H1 (cell line): ENCODE measurements around the gene GOSR1. TPM values are rescaled to one million over a fixed set of nuclear protein-coding genes. Genes with fewer than 3 reads are reported as not detected.

Experiments used
- CTCF ChIA-PET: fragments of 300-600 bp; sonication (Branson Sonifier 250); formaldehyde crosslinking; loops from one replicate; lab custom pipeline; 2021; ENCODE audit not compliant: partially characterized antibody; lab: Charles Lee
- POLR2A ChIA-PET: fragments of 300-600 bp; sonication (Branson Sonifier 250); formaldehyde crosslinking; loops from one replicate; lab custom pipeline; 2021; ENCODE audit warnings: inconsistent platforms; ENCODE audit not compliant: partially characterized antibody; lab: Charles Lee
- DNase-seq, 2 experiments: peaks; one replicate each; pipeline versions ENCODE4 v3.0.0 to v3.0.0-alpha.2; 2010 to 2022; ENCODE audit warnings: low spot score in 2 of 2, low read depth in 1 of 2, mixed read lengths in 1 of 2
- FAIRE-seq: peaks from 2 replicates; lab custom pipeline; 2011; peaks lifted over from hg19 to GRCh38; lab: Jason Lieb, UNC
- H2AFZ ChIP-seq: 2 replicates; pipeline ENCODE4 v1.8.1; 2012; ENCODE audit warnings: low read length, inconsistent platforms
- H2AK5ac ChIP-seq: 2 replicates; pipeline ENCODE4 v1.6.1; 2013; ENCODE audit warnings: low read depth, low read length
- H2BK120ac ChIP-seq: replicated peaks from 2 replicates; pipeline ENCODE3; 2013; ENCODE audit warnings: low read depth, low read length, inconsistent platforms
- H2BK12ac ChIP-seq: 2 replicates; pipeline ENCODE4 v1.6.1; 2013; ENCODE audit warnings: low read depth, low read length
- H2BK15ac ChIP-seq: 2 replicates; pipeline ENCODE4 v1.6.1; 2013; ENCODE audit warnings: low read length
- H2BK20ac ChIP-seq: 2 replicates; pipeline ENCODE4 v1.6.1; 2013; ENCODE audit warnings: low read length
- H2BK5ac ChIP-seq: 2 replicates; pipeline ENCODE4 v1.6.1; 2013; ENCODE audit warnings: low read depth, low read length
- H3K14ac ChIP-seq: 2 replicates; pipeline ENCODE4 v1.6.1; 2013; ENCODE audit warnings: inconsistent platforms; ENCODE audit not compliant: insufficient read length
- H3K18ac ChIP-seq: 2 replicates; pipeline ENCODE4 v1.6.1; 2013; ENCODE audit warnings: low read length; ENCODE audit errors: extremely low read depth
- H3K23ac ChIP-seq: 2 replicates; pipeline ENCODE4 v1.6.1; 2013; ENCODE audit warnings: inconsistent platforms; ENCODE audit not compliant: insufficient read length
- H3K23me2 ChIP-seq: 2 replicates; pipeline ENCODE4 v1.6.1; 2013; ENCODE audit warnings: low read depth, low read length
- H3K27ac ChIP-seq: 2 replicates; pipeline ENCODE4 v1.6.1; 2011; ENCODE audit warnings: low read depth, low read length, inconsistent platforms
- H3K27me3 ChIP-seq, 4 experiments: replicated peaks in 1 of 4; 1 replicate in 1 of 4; 2 replicates in 3 of 4; pipeline versions ENCODE4 v1.6.1 to v1.8.1; 2011 to 2013; ENCODE audit warnings: low read length in 3 of 4, mild to moderate bottlenecking in 3 of 4, inconsistent platforms in 2 of 4, mixed read lengths in 2 of 4, moderate library complexity in 1 of 4; ENCODE audit not compliant: control insufficient read depth in 3 of 4, insufficient read depth in 3 of 4; ENCODE audit errors: extremely low read depth in 1 of 4
- H3K36me3 ChIP-seq, 4 experiments: 2 replicates each; pipeline versions ENCODE4 v1.6.1 to v1.8.1; 2011 to 2013; ENCODE audit warnings: mild to moderate bottlenecking in 4 of 4, low read length in 3 of 4, moderate library complexity in 2 of 4, control low read depth in 1 of 4, inconsistent platforms in 1 of 4; ENCODE audit not compliant: insufficient read depth in 4 of 4, control insufficient read depth in 2 of 4
- H3K4ac ChIP-seq: replicated peaks from 2 replicates; pipeline ENCODE3; 2013; ENCODE audit warnings: low read length, low read depth, mixed read lengths, inconsistent platforms; ENCODE audit not compliant: insufficient read length
- H3K4me1 ChIP-seq, 4 experiments: replicated peaks in 1 of 4; 1 replicate in 1 of 4; 2 replicates in 3 of 4; pipeline versions ENCODE4 v1.6.1 to v1.8.1; 2011 to 2013; ENCODE audit warnings: low read length in 3 of 4, inconsistent platforms in 2 of 4, mixed read lengths in 1 of 4; ENCODE audit not compliant: insufficient read depth in 4 of 4, control insufficient read depth in 3 of 4
- H3K4me2 ChIP-seq, 2 experiments: 2 replicates each; pipeline versions ENCODE4 v1.6.1 to v1.8.1; 2011 to 2013; ENCODE audit warnings: low read depth in 2 of 2, low read length in 2 of 2, control low read depth in 1 of 2, inconsistent platforms in 1 of 2, mild to moderate bottlenecking in 1 of 2; ENCODE audit not compliant: insufficient read depth in 1 of 2
- H3K4me3 ChIP-seq, 4 experiments: fragments of 200-600, 300-600 bp in 1 of 4; sonication (generic), shearing (Covaris generic), sonication (Bioruptor Twin) in 1 of 4; 2 replicates each; pipeline versions ENCODE4 v1.5.1 to v1.8.1; 2011 to 2016; ENCODE audit warnings: low read length in 4 of 4, low read depth in 3 of 4, control low read depth in 2 of 4, inconsistent platforms in 2 of 4, mild to moderate bottlenecking in 2 of 4, mixed read lengths in 1 of 4, moderate library complexity in 1 of 4; ENCODE audit not compliant: insufficient read depth in 2 of 4; ENCODE audit errors: extremely low read depth in 1 of 4
- H3K56ac ChIP-seq: replicated peaks from 2 replicates; pipeline ENCODE3; 2013; ENCODE audit warnings: low read depth, mild to moderate bottlenecking, mixed read lengths, low read length, inconsistent platforms; ENCODE audit not compliant: insufficient read length
- H3K79me1 ChIP-seq: 2 replicates; pipeline ENCODE4 v1.6.1; 2013; ENCODE audit warnings: low read depth, low read length, control low read depth
- H3K79me2 ChIP-seq, 2 experiments: 2 replicates each; pipeline versions ENCODE4 v1.6.1 to v1.8.1; 2012 to 2013; ENCODE audit warnings: low read length in 2 of 2, mild to moderate bottlenecking in 2 of 2, inconsistent platforms in 1 of 2; ENCODE audit not compliant: insufficient read depth in 2 of 2, control insufficient read depth in 1 of 2
- H3K9ac ChIP-seq, 4 experiments: replicated peaks in 1 of 4; 1 replicate in 1 of 4; 2 replicates in 3 of 4; pipeline versions ENCODE4 v1.6.1 to v1.8.1; 2011 to 2013; ENCODE audit warnings: low read depth in 3 of 4, low read length in 3 of 4, control low read depth in 2 of 4, mild to moderate bottlenecking in 2 of 4, moderate library complexity in 2 of 4, inconsistent platforms in 1 of 4; ENCODE audit errors: extremely low read depth in 1 of 4
- H3K9me3 ChIP-seq, 2 experiments: 2 replicates each; pipeline versions ENCODE4 v1.6.1 to v1.8.1; 2012 to 2013; ENCODE audit warnings: mild to moderate bottlenecking in 2 of 2, moderate library complexity in 2 of 2, control low read depth in 1 of 2, inconsistent platforms in 1 of 2, low read depth in 1 of 2, low read length in 1 of 2, mixed read lengths in 1 of 2; ENCODE audit not compliant: insufficient read depth in 2 of 2
- H4K20me1 ChIP-seq, 2 experiments: replicated peaks in 1 of 2; 2 replicates each; pipeline versions ENCODE3 to v1.8.1; 2011 to 2013; ENCODE audit warnings: inconsistent platforms in 2 of 2, low read length in 2 of 2, mild to moderate bottlenecking in 1 of 2; ENCODE audit not compliant: insufficient read depth in 2 of 2, control insufficient read depth in 1 of 2
- H4K5ac ChIP-seq: 2 replicates; pipeline ENCODE4 v1.6.1; 2013; ENCODE audit warnings: low read length, low read depth, mixed read lengths, inconsistent platforms; ENCODE audit not compliant: insufficient read length
- H4K8ac ChIP-seq: 2 replicates; pipeline ENCODE4 v1.8.0; 2013; ENCODE audit warnings: mild to moderate bottlenecking, moderate library complexity, low read length, inconsistent platforms; ENCODE audit not compliant: insufficient read depth; ENCODE audit errors: extremely low read depth
- H4K91ac ChIP-seq: replicated peaks from 2 replicates; pipeline ENCODE3; 2013; ENCODE audit warnings: low read length, mixed read lengths, inconsistent platforms; ENCODE audit not compliant: insufficient read length
- BRCA1 ChIP-seq: IDR thresholded peaks from 2 replicates; pipeline ENCODE4 v1.6.1; 2012; ENCODE audit warnings: low read depth, low read length, improper control_type of control experiment
- SAP30 ChIP-seq: fragments of 300-600 bp; sonication (generic); IDR thresholded peaks from 2 replicates; pipeline ENCODE4 v1.7.1; 2012; ENCODE audit warnings: low read length, moderate library complexity, mild to moderate bottlenecking, inconsistent platforms; ENCODE audit not compliant: insufficient read depth, insufficient replicate concordance
- SP1 ChIP-seq: IDR thresholded peaks from 2 replicates; pipeline ENCODE4 v1.6.1; 2011; ENCODE audit warnings: low read depth, low read length
- SRF ChIP-seq: IDR thresholded peaks from 2 replicates; pipeline ENCODE4 v1.6.1; 2011; ENCODE audit warnings: mild to moderate bottlenecking, low read depth, low read length, moderate library complexity
- WGBS, 2 experiments: shearing (Covaris generic) in 1 of 2; methylation state at CpG; one replicate each; pipeline versions ENCODE4 v1.1.6 to v1.1.7; 2013 to 2015; ENCODE audit warnings: low lambda C conversion rate in 2 of 2, mixed read lengths in 2 of 2, inconsistent platforms in 1 of 2, low coverage in 1 of 2, missing lambda C conversion rate in 1 of 2; ENCODE audit not compliant: insufficient replicate concordance in 2 of 2, insufficient coverage in 1 of 2, insufficient read length in 1 of 2; ENCODE audit errors: extremely low coverage in 1 of 2, missing lambda C conversion rate in 1 of 2; 5-methylcytosine and 5-hydroxymethylcytosine counted together
- polyA plus RNA-seq, 7 experiments: library from polyadenylated mRNA; depleted of rRNA in 3 of 7; stranded (reverse) in 5 of 7; unstranded in 2 of 7; fragments of >200 nt in 5 of 7; fragments of 200-250 nt in 2 of 7; gene quantifications; 1 replicate in 5 of 7; 2 replicates in 1 of 7; 4 replicates in 1 of 7; pipeline versions ENCODE4 v1.2.1 to v1.2.3, GENCODE V29; 2011 to 2013; ENCODE audit warnings: missing spikeins in 2 of 7, mixed read lengths in 2 of 7
- total RNA-seq: library from RNA; stranded (reverse); fragmentation: NEBNext Ultra II Directional; extraction: Animal tissue kit (Norgen Biotek cat#: 25700); gene quantifications from 2 replicates; pipeline ENCODE4 v1.2.1, GENCODE V29; 2021

The GOSR1 gene
- total and polyA plus RNA-seq, 2 of the 8 experiments (the other 6 are each of a cell fraction or from before 2014, with no cell fraction given): 9.2 to 43.3 TPM

GRCh38 chr17:30526401-30526800 is 49.2 kb downstream of the GOSR1 start:
- Histone ChIP-seq H3K4me2 (no peak overlapping the region), H4K20me1 (no peaks in the 10 kb centered on the region), H3K56ac (no peak overlapping the region), H3K9ac (no peak overlapping the region), H4K8ac (no peak overlapping the region), H3K4ac (no peak overlapping the region), H2AFZ (no peak overlapping the region), H2BK5ac (no peak overlapping the region), H4K91ac (no peak overlapping the region), H2BK12ac (no peak overlapping the region), H3K27me3 (no peaks in the 10 kb centered on the region), H3K4me3 (no peak overlapping the region), H2BK15ac (no peak overlapping the region), H3K23me2 (no peaks in the 10 kb centered on the region), H3K23ac (no peak overlapping the region), H3K27ac (no peak overlapping the region), H3K4me1 (no peaks in the 10 kb centered on the region), H3K79me1 (no peaks in the 10 kb centered on the region), H2BK120ac (no peak overlapping the region), H4K5ac (no peak overlapping the region), H2AK5ac (no peak overlapping the region), H3K36me3 (peaks cover 0 to 20% (median 11%) of the 10 kb centered on the region in 4 experiments; a peak in 7 of 8 replicates), H3K18ac (no peak overlapping the region), H2BK20ac (no peak overlapping the region), H3K79me2 (no peaks in the 10 kb centered on the region), H3K9me3 (peaks cover 8 to 17% of the 10 kb centered on the region in 2 experiments; a peak in 3 of 4 replicates), H3K14ac (no peak overlapping the region)
- 93% methylated on average over 2 of the region's 2 CpGs; no CpG with 5 or more reads in 1 of the 2 experiments for WGBS, 2 experiments
- FAIRE-seq: no peak
- ChIA-PET CTCF (interaction anchor here (1.3 kb wide), 1 partner anchor 50 kb away, joined by 4 read pairs; no protein-coding TSS in a partner anchor), POLR2A (interaction anchor here (1.2 kb wide), 1 partner anchor 29 kb away, joined by 3 read pairs; no protein-coding TSS in a partner anchor)
- no peak for DNase-seq
- TF ChIP-seq SP1 (no peak), SRF (no peak), SAP30 (no peak), BRCA1 (no peak)
